Vagina (tissue), 2 donors: ENCODE measurements around the gene SGCD.

ENCODE experiments used
- POLR2A ChIP-seq, 2 donors: fragments of 450-650 bp; IDR thresholded peaks; one replicate each; pipeline ENCODE4 v1.6.1; 2017; ENCODE audit warnings: antibody characterized with exemption in 2 of 2, mild to moderate bottlenecking in 2 of 2, moderate library complexity in 2 of 2
- POLR2AphosphoS5 ChIP-seq, 2 donors: sonication (generic); formaldehyde crosslinking; IDR thresholded peaks; one replicate each; pipeline ENCODE4 v1.9.0; 2017; ENCODE audit warnings: antibody characterized with exemption in 2 of 2, mild to moderate bottlenecking in 2 of 2, low read depth in 1 of 2; ENCODE audit not compliant: insufficient read depth in 1 of 2
- TF ChIP-seq, protein P1 (sequence below), 3 experiments: fragments of 450-650 bp in 2 of 3; fragments of 200-600 bp in 1 of 3; sonication (generic) in 1 of 3; IDR thresholded peaks; one replicate each; pipeline ENCODE4 v1.5.1; 2017 to 2019; ENCODE audit warnings: antibody characterized with exemption in 3 of 3, mild to moderate bottlenecking in 2 of 3, moderate library complexity in 2 of 3

DNA sequence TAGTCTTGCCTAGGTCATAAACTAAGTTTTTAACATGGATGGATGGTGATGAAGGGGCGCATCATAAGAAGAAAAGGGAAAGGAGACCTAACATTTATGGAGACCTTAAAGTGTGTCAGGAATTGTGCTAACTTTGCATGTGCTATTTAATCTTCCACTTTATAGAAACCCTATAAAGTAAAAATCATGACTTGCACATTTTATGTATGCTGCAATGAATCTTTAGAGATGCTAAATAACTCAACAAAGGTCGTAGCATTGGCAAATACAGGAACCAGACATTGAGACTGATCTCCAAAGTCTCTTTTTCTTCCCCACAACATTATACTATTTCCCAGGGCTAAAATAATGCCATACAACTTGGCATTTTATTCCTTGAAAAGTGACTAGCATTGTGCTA, 214.6 kb downstream of the SGCD start:
- TF ChIP-seq, protein P1, sequence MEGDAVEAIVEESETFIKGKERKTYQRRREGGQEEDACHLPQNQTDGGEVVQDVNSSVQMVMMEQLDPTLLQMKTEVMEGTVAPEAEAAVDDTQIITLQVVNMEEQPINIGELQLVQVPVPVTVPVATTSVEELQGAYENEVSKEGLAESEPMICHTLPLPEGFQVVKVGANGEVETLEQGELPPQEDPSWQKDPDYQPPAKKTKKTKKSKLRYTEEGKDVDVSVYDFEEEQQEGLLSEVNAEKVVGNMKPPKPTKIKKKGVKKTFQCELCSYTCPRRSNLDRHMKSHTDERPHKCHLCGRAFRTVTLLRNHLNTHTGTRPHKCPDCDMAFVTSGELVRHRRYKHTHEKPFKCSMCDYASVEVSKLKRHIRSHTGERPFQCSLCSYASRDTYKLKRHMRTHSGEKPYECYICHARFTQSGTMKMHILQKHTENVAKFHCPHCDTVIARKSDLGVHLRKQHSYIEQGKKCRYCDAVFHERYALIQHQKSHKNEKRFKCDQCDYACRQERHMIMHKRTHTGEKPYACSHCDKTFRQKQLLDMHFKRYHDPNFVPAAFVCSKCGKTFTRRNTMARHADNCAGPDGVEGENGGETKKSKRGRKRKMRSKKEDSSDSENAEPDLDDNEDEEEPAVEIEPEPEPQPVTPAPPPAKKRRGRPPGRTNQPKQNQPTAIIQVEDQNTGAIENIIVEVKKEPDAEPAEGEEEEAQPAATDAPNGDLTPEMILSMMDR (IDR thresholded peaks at IDR 0.05): no peak
- TF ChIP-seq POLR2A (IDR thresholded peaks at IDR 0.05) (no peak), POLR2AphosphoS5 (IDR thresholded peaks at IDR 0.05; ENCODE audit: insufficient read depth in 1 of 2, low read depth in 1 of 2) (no peak)
